ENCODE measurements around the gene ERICH6. TPM values are rescaled to one million over a fixed set of nuclear protein-coding genes. Genes with fewer than 3 reads are reported as not detected.

Gene ERICH6
- total RNA-seq, 2 donors from 2014 or later = 0.33 TPM; not detected in 1

Other genes starting within 250 kb of the ERICH6 start
- 100 to 1,000 TPM; 104 to 148 TPM for gene SERP1, start 157.4 kb downstream of the ERICH6 start, total RNA-seq
- gene EIF2A, start 157.1 kb downstream of the ERICH6 start, total RNA-seq = 100 to 1,000 TPM in 1 of 2 donors, 10 to 100 TPM in 1; 98.0 to 114 TPM
- 100 to 1,000 TPM in 1 of 2 donors, 10 to 100 TPM in 1; 72.4 to 147 TPM for gene SELENOT, start 100.6 kb downstream of the ERICH6 start, total RNA-seq
- gene SIAH2, start 59.2 kb upstream of the ERICH6 start, total RNA-seq = 10 to 100 TPM; 34.9 to 41.4 TPM
- gene MINDY4B, start 201.5 kb upstream of the ERICH6 start, total RNA-seq = not detected

All from natural killer cell treated with Interleukin-12 subunit alpha and Interleukin-12 subunit beta and Interleukin-15 and Interleukin-18, amount 100 ng/mL, for 72 hours (primary cell).